Ishikawa (cell line): ENCODE results near the gene MGAT5B.

Experiments
- CEBPB ChIP-seq: IDR thresholded peaks from 2 replicates; pipeline ENCODE4 v1.6.1; 2012
- CREB1 ChIP-seq: IDR thresholded peaks from 2 replicates; pipeline ENCODE4 v1.6.1; 2012; ENCODE audit warnings: low read depth
- EGR1 ChIP-seq: IDR thresholded peaks from 2 replicates; pipeline ENCODE4 v1.6.1; 2012
- NFIC ChIP-seq: IDR thresholded peaks from 2 replicates; pipeline ENCODE4 v1.6.1; 2012
- RAD21 ChIP-seq: IDR thresholded peaks from 2 replicates; pipeline ENCODE4 v1.6.1; 2012; ENCODE audit warnings: low read depth
- TF ChIP-seq, protein P1 (sequence below): IDR thresholded peaks from 2 replicates; pipeline ENCODE4 v1.6.1; 2012; ENCODE audit warnings: low read depth, mild to moderate bottlenecking
- TF ChIP-seq, protein P2 (sequence below): IDR thresholded peaks from 2 replicates; pipeline ENCODE4 v1.6.1; 2012
- TF ChIP-seq, protein P3 (sequence below): IDR thresholded peaks from 2 replicates; pipeline ENCODE4 v1.6.1; 2012

DNA sequence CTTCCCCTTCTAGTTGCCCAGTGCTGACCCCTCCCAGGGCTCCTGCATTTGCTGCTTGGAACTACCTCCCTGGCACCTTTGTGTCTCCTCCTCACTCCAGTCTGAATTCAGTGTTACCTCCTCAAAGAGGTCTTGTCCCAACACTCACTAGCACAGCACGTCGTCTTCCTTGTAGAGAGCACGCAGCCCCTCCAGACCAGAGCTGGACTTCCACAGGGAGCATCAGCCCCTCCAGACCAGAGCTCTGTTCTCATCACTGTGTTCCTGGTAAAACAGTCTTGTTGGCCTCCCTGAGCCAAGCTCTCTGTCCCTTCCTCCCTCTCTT lies 27.8 kb upstream of the MGAT5B start:
- no peak for TF ChIP-seq EGR1
- TF ChIP-seq RAD21 = no peak
- TF ChIP-seq NFIC = no peak
- TF ChIP-seq, protein P1, sequence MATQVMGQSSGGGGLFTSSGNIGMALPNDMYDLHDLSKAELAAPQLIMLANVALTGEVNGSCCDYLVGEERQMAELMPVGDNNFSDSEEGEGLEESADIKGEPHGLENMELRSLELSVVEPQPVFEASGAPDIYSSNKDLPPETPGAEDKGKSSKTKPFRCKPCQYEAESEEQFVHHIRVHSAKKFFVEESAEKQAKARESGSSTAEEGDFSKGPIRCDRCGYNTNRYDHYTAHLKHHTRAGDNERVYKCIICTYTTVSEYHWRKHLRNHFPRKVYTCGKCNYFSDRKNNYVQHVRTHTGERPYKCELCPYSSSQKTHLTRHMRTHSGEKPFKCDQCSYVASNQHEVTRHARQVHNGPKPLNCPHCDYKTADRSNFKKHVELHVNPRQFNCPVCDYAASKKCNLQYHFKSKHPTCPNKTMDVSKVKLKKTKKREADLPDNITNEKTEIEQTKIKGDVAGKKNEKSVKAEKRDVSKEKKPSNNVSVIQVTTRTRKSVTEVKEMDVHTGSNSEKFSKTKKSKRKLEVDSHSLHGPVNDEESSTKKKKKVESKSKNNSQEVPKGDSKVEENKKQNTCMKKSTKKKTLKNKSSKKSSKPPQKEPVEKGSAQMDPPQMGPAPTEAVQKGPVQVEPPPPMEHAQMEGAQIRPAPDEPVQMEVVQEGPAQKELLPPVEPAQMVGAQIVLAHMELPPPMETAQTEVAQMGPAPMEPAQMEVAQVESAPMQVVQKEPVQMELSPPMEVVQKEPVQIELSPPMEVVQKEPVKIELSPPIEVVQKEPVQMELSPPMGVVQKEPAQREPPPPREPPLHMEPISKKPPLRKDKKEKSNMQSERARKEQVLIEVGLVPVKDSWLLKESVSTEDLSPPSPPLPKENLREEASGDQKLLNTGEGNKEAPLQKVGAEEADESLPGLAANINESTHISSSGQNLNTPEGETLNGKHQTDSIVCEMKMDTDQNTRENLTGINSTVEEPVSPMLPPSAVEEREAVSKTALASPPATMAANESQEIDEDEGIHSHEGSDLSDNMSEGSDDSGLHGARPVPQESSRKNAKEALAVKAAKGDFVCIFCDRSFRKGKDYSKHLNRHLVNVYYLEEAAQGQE = no peak
- no peak for TF ChIP-seq CREB1
- TF ChIP-seq, protein P2, sequence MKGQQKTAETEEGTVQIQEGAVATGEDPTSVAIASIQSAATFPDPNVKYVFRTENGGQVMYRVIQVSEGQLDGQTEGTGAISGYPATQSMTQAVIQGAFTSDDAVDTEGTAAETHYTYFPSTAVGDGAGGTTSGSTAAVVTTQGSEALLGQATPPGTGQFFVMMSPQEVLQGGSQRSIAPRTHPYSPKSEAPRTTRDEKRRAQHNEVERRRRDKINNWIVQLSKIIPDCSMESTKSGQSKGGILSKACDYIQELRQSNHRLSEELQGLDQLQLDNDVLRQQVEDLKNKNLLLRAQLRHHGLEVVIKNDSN = no peak
- no peak for TF ChIP-seq CEBPB
- TF ChIP-seq, protein P3, sequence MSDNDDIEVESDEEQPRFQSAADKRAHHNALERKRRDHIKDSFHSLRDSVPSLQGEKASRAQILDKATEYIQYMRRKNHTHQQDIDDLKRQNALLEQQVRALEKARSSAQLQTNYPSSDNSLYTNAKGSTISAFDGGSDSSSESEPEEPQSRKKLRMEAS = no peak
